HG03175 (cell line): Measurements from ENCODE around the gene SLCO2B1.
"Not testable (repeated sequence)": the region's sequence is repeated elsewhere in the genome, so short reads cannot be mapped to it uniquely, and the experiment has no call there.

ENCODE experiments used
- ATAC-seq: cut with Tn5 transposase; IDR thresholded peaks from one replicate; pipeline ENCODE4 v1.9.1; 2021; ENCODE audit warnings: mild to moderate bottlenecking, moderate library complexity; ENCODE audit not compliant: unreplicated experiment

Gene SLCO2B1

GRCh38 chr11:75150879-75151278 is at the start of gene SLCO2B1:
Gene SLCO2B1 (plus strand): TSS chr11:75151107. CDS start chr11:75151382, 275 bp downstream.
- ATAC-seq, result no peak

GRCh38 chr11:75101424-75102128 is 49.3 kb upstream of the SLCO2B1 start:
- no peak for ATAC-seq

GRCh38 chr11:75103380-75104026 is 47.4 kb upstream of the SLCO2B1 start:
- ATAC-seq, result no peak

- no peak for ATAC-seq
These were observed 45.4 kb upstream of the SLCO2B1 start for GRCh38 chr11:75105462-75105925.

GRCh38 chr11:75105967-75106681 is 44.8 kb upstream of the SLCO2B1 start:
- ATAC-seq, result not testable (repeated sequence)

- no peak for ATAC-seq
These were observed 43.7 kb upstream of the SLCO2B1 start for GRCh38 chr11:75107187-75107586.

GRCh38 chr11:75112200-75112599 is 38.7 kb upstream of the SLCO2B1 start:
- ATAC-seq, result no peak

GRCh38 chr11:75113030-75113429 is 37.9 kb upstream of the SLCO2B1 start:
- ATAC-seq, result no peak

- no peak for ATAC-seq
These were observed 36.4 kb upstream of the SLCO2B1 start for GRCh38 chr11:75114465-75114864.

- ATAC-seq, result no peak
These were observed 32.3 kb upstream of the SLCO2B1 start for GRCh38 chr11:75118577-75118976.

- ATAC-seq, result no peak
These were observed 24.3 kb upstream of the SLCO2B1 start for GRCh38 chr11:75126564-75126963.

GRCh38 chr11:75132080-75132479 is 18.8 kb upstream of the SLCO2B1 start:
- ATAC-seq, result no peak

- no peak for ATAC-seq
These were observed 16.9 kb upstream of the SLCO2B1 start for GRCh38 chr11:75133976-75134375.

- ATAC-seq, result no peak
These were observed 15.8 kb upstream of the SLCO2B1 start for GRCh38 chr11:75135021-75135650.

GRCh38 chr11:75135651-75136050 is 15.3 kb upstream of the SLCO2B1 start:
- no peak for ATAC-seq

GRCh38 chr11:75140269-75141138 is 10.4 kb upstream of the SLCO2B1 start:
- no peak for ATAC-seq

GRCh38 chr11:75141166-75141565 is 9.7 kb upstream of the SLCO2B1 start:
- no peak for ATAC-seq

- peak; percentile 64 for ATAC-seq
These were observed 8.0 kb upstream of the SLCO2B1 start for GRCh38 chr11:75142714-75143419.

GRCh38 chr11:75143420-75143731 is 7.5 kb upstream of the SLCO2B1 start:
- ATAC-seq, result no peak

- no peak for ATAC-seq
These were observed 6.2 kb upstream of the SLCO2B1 start for GRCh38 chr11:75144716-75145014.
